ENCODE measurements around the gene ELP2.
"Not testable (repeated sequence)": the region's sequence is repeated elsewhere in the genome, so short reads cannot be mapped to it uniquely, and the experiment has no call there.

The ELP2 gene

GRCh38 chr18:36167692-36168218 lies 38.1 kb downstream of the ELP2 start:
- no peak for DNase-seq

GRCh38 chr18:36168296-36168695 lies 38.6 kb downstream of the ELP2 start:
- not testable (repeated sequence) for DNase-seq

- no peak for DNase-seq
These were observed 40.2 kb downstream of the ELP2 start for GRCh38 chr18:36169938-36170337.

DNA sequence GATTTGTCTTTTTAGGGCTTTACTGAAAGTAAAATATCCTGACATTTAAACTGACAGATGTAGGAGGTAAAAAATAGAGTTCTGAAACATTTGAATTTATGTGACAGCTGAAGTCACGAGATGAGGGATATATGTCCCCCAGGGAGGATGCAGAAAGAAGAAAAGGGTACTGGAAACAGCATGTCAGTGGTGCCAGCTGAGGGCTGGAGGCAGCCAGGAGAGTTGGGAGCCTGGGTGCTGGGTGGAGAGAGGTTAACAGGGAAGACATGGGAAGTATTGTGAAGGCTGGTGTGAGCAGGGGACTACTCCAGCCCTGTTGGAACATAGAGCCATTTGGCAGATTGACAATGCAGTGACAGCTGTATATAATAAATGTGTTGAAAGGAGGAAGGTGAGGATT lies 45.8 kb downstream of the ELP2 start:
- no peak for DNase-seq

- no peak for DNase-seq
These were observed 46.5 kb downstream of the ELP2 start for GRCh38 chr18:36176177-36176584.

GRCh38 chr18:36176711-36177110 lies 47.0 kb downstream of the ELP2 start:
- DNase-seq, result no peak

DNA sequence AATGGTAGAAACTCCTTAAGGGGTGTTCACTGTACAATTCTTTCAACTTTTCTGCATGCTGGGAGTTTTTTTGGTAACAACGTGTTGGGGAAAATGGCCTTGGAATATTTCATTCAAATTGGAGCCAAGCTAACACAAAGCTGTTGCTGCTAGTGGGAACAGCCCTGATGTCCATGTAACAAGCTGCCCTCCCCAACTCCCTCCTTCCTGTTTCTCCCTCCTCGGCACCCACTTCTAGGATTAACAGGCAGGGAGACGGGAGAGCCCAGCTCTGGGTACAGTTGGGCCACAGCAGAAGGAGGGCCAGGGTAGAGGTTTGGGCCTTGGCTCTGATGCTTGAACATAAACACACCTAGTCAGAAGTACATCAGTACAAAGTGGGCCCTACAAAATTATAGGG lies 48.2 kb downstream of the ELP2 start:
- no peak for DNase-seq

DNA sequence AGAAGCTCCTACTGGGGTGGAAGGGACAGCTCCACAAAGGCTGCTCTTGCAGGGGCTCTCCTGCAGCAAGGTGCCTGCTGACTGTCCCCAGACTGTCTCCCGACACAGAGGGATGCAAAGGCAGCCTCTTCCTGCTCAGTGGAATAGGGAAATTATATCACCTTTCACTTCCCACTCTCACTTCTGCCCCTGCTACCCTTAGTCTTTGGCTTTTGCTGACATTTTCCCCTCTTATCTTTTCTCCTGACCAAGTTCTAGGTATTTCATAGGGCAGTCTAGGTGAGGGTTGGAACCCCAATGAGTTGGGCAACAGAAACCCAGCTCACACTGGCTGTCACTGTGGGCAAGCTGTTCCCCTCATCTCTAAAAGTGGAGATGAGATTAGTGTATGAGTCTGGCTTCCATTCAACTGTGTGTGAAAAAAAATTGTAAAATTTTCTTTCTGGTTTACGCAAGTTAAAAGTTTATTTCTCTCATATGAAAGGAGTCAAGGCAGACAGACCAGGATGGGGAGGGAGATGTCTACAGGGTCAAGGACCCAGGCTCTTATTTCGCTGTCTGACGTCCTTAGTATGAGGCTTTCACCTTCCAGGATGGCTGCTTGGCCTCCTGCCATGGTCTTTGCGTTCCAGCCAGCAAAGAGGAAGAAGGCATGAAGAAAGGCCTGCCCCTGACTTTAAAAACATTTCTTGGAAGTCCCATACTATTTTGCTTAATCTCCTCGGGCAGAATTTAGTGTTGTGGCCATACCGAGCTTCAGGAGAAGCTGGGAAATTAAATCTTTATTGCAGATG lies 50.1 kb downstream of the ELP2 start:
- DNase-seq, result no peak

DNA sequence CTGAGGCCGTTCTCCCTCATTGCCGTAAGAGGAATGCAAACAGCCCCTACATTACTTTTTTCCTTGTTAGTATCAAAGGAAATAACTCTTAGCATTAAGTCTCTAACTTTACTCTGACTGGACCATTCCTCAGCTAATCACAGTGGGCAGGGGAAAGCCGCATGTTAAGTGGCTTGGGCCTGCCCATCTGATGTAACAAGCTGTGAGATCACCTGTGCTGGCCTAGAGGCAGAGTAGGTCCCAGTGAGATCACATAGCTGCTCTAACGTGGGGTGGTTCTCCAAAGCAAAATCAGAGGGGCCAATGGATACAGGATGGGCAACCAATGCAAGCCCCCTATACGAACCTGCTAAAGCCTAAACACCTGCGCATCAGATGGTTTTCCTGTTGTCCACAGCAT lies 51.7 kb downstream of the ELP2 start:
- no peak for DNase-seq

GRCh38 chr18:36181898-36182506 lies 52.3 kb downstream of the ELP2 start:
- no peak for DNase-seq

DNA sequence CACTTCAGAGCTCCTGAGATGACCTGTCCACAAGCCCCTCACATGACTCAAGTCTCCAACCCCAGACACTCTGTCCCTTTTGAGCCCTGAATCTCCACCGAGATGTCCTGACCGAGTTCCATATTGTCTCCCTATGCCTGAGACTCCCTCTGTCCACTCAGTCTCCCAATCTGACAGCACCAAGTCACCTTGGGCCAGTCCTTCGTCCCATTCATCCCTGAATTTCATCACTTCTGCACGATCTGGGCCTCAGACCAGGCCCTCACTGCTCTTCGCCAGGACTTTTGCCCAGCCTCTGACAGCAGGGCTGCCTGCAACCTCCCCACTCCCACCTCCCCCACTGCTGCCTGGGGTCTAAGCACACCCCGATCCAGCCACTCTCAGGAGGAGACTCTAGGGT lies 53.3 kb downstream of the ELP2 start:
- no peak for DNase-seq

DNA sequence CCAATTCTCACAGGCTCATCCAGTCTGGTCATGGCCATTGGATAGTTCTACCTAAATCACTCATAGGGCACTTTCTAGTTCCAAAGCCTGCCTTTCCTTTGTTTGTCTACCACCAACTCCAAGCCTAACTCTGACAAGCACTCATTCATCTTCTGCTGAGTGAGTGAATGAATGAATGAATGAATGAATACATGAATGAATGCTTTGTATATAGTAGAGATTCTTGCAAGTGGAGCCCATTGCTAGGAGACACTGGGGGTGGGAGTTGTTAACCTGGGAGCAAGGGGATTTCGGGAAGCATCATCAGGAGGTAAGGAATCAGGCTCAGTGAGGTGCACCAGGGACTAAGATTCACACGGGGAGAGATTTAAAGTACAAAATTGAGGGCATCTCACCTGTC lies 54.3 kb downstream of the ELP2 start:
- DNase-seq, result no peak

DNA sequence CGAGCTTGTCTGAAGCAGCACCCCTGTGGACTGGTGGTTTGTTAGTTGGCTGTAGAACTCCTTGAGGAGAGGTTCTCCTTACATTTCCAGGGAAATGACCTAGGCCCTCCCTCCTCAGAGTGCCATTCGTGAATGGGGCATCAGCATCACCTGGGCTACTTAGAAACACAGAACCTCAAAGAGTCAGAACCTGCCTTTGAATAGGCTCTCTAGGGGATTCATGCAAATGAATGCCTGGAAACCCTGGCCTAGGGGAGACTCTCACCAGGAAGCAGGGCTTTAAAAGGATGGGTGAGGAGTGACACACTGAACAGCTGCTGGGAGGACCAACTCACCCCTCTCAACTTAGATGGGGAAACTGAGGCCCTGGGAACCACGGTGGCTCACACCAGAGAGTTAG lies 55.5 kb downstream of the ELP2 start:
- DNase-seq, result no peak

DNA sequence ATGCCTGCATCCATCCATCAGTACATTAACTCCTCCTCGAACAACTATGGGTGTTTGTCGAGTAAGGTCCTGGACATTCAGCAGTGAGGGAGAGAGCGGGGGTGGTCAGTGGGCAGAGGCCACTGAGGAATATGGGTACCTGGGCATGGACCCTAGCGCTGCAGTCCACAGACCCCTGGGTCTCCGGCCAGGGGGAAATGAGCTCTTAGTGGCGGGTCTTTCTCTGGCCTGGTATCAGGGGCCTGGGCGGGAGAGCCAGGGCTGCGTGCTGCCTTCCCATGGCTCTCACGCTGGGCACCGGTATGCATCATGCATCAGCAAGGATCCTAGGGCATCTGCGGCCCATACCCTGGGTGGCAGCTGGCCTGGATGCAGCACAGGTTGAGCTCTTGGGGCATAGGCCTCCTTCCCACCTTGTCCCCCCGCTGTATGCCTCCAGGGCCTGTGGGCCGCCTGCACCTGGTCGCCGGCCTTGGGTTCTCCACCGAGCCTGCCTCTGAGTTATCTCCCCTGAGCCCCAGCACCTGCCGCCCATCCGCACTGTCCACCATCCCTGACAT lies 56.3 kb downstream of the ELP2 start:
- DNase-seq, result no peak

DNA sequence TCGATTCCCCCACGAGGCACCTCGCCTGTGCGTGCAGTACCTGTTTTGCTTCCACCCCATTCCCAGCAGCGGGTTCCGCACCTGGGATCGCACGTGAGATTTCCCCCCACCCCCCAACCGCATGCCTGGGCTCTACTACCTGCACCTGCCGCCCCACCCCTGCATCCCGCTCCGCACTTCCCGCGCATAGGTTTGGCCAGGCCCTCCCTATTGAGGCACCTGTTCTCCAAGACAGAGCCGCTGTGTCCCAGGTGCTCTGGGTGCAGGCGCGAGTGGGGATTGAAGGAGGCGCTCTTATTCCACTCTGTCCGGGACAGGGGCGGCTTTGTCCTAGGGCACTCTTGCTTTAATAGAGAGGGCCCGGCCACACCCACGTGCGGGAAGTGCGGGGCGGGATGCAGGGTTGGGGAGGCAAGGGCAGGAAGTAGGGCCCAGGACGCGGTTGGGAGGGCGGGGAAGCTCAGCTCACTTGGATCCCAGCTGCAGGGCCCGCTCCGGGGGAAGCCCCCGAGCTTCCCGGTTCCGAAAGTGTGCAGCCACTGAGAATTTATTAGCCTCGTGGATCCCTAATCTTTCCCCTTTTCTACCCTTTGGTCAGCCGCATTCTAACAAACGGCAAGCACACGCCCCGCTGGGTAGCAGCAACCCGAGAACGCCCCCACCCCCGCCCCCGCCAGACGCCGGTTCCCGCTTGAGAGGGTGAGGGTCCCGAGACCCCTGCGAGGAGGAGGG lies 56.9 kb downstream of the ELP2 start:
- DNase-seq, result no peak

DNA sequence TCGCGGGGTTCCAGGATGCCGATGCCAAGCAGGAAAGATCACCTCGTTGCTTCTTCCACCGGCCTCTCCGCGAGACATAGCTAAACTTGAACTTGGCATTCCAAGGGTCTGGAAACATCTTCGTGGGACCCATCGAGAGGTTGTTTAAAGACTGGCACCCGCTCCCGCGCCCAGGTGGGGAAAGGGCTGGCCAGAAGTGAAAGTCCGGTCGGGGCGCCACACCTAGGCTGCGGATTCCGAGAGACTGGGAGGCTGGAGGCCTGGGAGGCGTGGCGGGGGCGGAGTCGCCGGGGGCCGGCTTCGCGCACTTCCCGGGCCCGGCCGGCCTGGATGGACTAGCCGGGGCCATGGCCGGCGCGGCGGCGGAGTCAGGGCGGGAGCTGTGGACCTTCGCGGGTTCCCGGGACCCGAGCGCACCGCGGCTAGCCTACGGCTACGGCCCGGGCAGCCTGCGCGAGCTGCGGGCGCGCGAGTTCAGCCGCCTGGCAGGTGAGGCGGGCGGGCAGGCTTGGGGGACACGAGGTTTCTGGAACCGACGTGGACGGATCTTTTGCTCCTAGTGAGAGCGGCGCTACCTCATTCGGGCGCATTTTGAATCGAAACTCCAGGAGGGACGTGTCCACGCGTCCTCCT lies 57.6 kb downstream of the ELP2 start, which contains the start of gene MOCOS:
MOCOS (plus strand) TSS at position 305 of the 633 bp plus-strand sequence; CDS start at position 348, 43 bp downstream.
- no peak for DNase-seq

- no peak for DNase-seq
These were observed 58.4 kb downstream of the ELP2 start for GRCh38 chr18:36187826-36188721.

- no peak for DNase-seq
These were observed 59.2 kb downstream of the ELP2 start for GRCh38 chr18:36188916-36189315.

GRCh38 chr18:36189486-36189885 lies 59.8 kb downstream of the ELP2 start:
- DNase-seq, result no peak

GRCh38 chr18:36191286-36191685 lies 61.6 kb downstream of the ELP2 start:
- DNase-seq, result no peak

DNA sequence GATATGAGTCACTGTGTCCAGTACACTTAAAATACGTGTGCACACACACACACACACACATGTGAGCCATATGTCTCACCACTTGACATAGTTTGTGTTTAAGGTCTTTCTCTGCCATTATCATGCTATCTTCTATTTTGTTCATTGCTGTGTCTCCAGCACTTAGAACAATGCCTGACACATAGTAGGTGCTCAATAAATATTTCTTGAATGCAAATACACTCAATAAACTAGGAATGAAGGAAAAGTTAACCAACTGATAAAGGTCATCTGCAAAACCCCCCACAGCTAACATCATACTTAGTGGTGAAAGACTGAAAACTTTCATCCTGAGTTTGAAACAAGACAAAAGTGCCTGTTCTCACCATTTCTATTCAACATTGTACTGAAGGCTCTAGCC lies 62.0 kb downstream of the ELP2 start:
- DNase-seq, result no peak

Data from NCI-H2171 treated with DMSO at 0.1 percent for 48 hours (cell line).